Fibroblast of the conjunctiva (primary cell): Measurements from ENCODE around the gene TRMU.
"Not testable (repeated sequence)": the region's sequence is repeated elsewhere in the genome, so short reads cannot be mapped to it uniquely, and the experiment has no call there.

Experiments used
- DNase-seq: peaks from one replicate; pipeline ENCODE4 v3.0.0-alpha.2; 2010; ENCODE audit warnings: low read depth

Gene TRMU

DNA sequence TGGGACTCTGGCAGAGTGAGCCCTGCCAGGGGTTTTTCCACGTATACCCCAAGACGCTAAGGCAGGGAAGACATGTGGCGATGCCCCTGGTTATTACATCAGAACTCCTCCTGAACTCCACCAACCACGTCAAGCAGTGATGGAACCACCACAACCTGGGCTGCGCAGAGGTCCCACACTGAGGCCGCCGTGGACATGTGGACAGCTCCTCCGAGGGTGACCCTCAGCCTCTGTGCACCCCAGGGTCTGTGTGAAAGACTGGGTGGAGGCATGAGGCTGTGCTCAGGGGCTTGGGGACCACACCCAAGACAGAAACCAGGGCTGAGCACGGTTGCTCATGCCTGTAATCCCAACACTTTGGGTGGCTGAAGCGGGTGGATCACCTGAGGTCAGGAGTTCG lies 52.2 kb downstream of the TRMU start:
- DNase-seq: no peak

DNA sequence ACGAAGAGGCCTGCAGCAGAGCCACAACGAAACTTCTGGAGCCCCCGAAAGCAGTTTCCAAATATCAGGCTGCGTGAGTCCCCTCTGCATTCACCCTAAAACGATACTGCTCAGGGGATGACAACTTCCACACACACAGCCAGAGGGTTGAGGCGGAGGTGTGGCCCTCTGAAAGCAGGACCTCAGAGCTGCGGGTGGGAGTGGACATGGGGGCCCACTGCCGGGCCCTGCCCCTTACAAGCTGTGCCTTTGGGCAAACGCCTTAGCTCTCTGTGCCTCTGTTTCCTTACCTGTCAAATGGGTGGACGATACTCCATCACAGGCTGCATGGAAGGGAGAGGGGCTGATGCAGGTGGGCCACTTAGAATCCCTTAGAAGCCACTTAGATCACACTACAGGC lies 53.1 kb downstream of the TRMU start:
- no peak for DNase-seq

DNA sequence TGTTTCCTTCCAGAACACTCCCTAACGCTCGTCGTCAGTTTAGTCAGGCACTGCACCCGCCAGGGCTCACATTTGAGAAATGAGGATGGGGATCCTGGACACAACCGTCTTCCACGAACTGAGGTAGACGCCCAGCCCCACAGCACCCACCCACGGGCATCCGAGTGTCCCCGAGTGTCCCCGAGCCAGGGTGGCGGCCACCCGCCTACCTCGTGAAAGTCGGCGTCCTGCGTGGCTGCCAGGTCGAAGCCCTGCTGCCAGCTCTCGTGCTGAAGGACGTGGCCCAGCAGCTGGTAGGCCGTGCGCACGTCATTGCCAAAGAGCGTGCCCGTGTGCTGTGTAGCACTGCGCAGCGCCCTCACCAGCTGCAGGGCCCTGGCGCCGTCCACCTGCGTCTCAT lies 53.6 kb downstream of the TRMU start:
- no peak for DNase-seq

DNA sequence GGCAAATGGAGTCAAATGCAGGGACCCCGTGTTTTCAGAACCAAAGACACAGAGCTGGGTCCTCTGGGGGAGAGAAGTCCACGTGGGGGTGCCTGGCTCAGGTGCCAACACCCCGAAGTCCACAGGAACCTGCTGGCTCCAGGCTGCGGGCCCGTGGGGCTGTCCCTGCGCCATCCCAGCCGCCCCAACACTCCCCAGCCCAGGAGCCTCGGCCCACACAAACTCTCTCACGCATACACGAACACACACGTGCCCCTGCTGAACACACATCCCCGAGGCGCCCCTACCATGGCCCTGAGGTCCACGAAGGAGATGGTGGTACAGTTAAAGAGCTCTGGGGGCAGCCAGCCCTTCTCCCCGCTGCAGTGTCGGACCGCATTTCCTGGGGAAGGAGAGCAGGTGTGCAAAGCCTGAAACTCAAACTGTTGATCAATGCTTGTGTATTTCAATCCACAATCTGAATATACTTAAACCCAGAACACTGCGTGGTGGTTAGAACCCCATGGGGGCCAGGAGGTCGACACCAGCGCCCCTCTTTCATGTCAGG lies 54.7 kb downstream of the TRMU start:
- DNase-seq: no peak

DNA sequence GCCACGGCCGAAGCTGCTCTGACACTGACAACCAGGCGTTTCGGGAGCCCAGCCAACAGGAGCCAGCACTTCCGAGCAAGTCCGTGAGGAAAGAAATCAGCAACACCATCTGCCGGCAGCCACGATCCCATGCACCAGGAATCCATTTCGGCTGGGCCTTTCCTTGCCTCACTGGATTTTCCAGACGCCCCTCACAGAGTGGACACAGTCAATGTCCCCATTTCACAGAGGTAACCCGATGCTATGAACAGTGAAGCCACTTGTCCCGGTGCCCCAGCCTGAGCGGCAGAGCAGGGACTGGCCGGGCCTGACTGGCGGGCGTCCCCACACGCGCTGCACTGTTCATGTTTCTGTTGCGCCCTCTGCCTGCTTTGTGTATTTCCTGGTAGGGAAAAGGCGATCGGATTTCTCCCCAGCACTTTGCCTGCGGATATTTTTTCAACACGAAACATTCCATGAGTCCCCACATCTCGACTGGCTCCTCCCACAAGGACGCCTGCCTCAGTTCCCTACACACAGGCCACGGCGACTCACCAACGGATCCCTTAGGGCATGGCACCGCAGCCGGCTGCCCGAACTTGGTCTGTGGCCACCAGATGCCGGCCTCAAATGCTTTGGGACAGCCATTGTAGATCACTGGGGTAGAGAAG lies 55.3 kb downstream of the TRMU start:
- peak; percentile 55 for DNase-seq

DNA sequence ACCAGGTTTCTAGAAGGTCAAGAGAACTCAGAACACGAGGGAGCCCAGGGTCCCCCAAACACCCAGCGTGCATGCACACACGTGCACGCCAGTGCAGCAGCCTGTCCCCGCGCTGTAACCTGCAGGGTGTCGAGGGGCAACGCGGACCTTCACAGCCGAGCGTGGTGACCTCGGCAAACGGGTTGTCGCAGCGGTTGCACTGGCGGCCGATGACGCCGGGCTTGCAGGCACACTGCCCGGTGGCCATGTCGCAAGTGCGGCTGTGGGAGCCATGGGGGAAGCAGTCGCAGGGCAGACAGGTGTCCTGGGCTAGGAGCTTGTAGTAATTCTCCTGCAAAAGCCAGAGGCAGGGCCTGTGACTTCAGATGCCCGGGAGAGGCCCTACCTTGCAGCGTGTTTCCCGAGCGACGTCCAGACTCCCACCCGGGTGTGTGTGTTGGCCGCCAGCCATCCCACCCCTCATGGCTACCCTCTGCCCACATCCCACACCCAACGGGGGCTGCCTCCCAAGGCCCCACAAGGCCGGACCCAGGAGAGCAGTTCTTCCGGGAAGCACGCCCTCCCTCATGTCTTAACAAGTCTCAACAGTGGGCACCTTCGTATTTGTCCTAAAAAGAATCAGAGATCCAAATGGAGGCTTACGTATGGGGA lies 56.1 kb downstream of the TRMU start:
- DNase-seq: no peak

DNA sequence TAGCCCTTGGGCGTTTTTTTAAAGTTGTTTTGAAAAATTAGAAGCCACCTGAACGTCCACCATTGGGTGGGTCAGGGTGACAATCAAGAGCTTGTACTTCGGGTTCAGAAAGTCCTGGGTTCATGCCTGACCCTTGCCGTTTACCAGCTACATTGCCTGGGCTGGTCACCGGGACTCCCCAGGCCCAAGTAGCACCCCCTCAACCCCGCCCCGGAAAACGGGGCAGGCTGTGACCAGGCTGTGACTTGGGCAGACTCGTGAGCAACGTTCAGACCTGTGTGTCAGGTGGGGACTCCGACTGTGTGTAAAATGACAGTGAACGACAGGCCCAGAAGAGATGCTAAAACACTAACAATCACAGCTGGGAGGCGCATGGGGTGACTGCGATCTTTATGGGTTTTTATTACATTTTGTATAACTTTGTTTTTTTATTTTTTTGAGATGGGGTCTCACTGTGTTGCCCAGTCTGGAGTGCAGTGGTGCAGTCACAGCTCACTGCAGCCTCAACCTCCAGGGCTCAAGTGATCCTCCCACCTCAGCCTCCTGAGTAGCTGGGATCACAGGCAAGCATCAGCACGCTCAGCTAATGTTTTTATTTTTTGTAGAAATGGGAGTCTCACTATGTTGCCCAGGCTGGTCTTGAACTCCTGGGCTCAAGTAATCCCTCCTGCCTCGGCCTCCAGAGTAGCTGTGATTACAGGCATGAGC lies 56.8 kb downstream of the TRMU start:
- no peak for DNase-seq

DNA sequence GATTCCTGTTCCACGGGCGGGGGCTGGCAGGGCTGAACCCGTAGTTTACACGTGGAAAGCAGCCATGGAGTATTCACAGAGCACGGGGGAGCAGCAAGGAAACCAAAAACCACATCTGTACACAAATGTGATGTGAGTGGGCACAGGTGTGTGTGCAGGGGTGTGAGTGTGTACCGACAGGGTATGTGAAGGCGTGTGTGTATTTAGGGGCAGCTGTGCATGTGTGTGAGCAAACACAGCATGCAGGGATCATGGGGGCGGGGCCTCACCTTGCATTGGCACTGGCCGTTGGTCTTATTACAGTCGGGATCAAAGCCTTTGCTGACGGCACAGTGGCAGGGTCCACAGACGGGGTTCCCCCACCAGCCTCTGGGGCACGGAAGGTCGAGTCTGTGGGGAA lies 58.4 kb downstream of the TRMU start:
- DNase-seq: no peak

DNA sequence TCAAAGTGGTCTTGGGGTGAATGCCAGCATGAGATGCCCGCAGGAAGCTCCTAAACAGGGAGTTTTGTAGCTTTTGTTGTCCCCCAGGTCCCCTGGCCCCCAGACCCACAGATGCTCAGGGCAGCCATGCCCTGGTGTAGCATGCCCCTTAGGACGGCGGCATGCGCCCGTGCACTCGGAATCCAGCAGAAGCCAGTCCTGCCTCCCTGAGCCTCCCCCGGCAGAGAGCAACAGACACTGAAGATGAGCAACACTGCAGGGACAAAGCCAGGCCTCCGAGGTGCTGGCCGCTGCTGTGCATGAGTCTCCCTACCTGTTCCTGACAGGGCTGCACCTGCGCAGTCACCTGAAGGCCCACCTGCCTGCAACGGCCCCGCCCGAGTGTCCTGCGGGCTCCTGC lies 59.1 kb downstream of the TRMU start:
- DNase-seq: no peak

DNA sequence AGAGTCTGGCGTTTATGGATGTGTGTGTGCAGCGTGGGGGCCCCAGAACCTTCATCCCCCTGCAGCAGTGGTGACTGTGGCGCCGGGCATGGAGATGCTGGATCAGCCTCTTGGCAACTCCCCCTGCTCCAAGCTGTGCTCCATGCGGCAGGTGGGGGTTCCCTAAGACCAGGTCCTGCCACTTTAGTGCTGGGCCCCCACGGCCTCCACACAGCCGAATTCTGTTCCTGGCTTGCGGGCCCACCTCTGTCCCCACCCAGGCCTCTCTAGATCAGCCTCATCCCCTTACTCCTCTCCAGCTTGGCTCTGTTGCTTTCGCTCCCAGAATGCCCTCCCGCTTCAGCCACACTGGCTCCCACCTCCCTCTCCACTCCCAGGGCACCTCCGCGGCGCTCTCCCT lies 59.6 kb downstream of the TRMU start:
- no peak for DNase-seq

DNA sequence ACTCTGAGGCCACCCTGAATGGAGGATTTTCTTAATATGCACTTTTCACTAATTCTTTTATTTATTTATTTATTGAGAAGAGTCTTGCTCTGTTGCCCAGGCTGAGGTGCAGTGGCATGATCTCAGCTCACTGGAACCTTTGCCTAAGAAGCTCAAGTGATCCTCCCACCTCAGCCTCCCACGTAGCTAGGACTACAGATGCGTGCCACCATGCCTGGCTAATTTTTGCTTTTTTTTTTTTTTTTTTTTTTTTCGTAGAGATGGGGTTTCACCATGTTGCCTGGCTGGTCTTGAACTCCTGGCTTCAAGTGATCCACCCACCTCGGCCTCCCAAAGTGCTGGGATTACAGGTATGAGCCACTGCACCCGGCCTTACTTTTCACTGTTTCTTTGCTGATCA lies 61.5 kb downstream of the TRMU start:
- not testable (repeated sequence) for DNase-seq

DNA sequence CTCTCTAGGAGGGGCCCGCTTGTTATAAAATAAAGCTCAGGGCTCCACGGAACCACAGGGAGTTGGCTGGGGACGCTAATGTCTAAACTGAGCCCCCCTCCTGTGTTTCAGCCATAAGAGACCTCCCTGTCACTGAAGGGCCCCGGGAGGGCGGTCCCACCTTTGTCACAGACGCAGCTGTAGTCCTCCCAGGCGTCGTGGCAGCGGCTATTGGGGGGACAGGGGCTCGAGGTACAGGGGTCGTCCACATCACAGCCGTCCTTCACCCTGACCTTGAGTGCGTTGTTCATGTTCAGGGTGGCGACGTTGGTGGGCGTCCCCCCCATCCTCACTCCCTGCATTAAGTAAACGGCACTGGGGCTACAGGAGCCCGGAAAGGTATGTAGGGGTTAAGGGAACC lies 62.0 kb downstream of the TRMU start:
- DNase-seq: no peak

DNA sequence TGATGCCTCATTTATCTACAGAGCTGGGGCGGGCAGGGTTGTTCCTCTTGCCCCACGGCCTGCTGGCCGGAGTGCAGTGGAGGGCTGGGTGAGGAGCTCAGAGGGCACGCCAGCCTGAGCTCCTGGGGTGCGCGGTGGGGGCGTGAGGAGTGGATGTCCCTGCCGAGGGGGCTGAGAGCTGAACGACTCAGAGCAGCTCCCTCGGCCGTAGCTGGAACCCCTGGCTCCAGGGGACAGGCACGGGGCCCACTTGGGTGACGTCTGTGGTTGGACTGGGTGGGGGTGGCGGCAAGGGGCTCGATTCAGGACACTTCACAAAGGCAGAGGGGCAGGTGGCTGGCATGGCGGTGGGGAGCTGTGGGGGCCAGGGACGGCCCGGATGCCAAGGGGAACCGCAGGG lies 62.4 kb downstream of the TRMU start:
- no peak for DNase-seq

DNA sequence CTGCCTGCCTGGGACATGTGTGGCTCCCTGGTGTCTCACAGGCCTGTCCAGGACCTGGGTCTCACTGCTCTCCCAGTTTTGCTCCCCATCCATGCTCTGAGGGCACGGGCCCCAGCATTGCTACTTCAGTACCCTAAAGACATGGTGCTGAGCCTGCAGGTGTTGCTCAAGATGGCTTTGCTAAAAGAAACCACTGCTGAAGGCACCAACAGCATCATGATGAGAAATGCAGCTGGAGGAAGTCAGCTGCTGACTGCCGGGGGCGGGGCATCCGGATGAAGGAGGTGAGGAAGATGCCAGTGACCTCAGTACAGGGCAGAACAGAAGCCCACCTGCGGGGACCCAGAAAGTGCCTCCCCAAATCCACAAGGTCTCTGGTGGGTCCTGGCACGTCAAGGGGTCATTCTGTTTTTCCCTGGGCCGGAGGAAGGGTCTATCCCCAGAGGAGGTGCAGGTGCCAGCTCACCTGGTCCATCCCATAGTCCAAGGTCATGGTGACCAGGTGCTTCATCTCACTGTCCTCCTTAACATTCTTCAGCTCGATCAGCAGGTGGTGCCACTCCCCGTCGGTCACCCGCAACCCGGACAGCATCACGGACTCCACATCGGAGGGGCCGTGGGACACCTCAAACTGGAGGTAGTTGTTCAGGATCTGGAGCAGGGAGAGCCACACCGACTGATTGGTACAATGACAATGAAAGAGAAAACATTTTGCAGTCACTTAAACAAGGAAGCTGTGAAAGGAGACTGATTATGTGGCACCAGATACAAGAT lies 63.9 kb downstream of the TRMU start:
- DNase-seq: no peak

DNA sequence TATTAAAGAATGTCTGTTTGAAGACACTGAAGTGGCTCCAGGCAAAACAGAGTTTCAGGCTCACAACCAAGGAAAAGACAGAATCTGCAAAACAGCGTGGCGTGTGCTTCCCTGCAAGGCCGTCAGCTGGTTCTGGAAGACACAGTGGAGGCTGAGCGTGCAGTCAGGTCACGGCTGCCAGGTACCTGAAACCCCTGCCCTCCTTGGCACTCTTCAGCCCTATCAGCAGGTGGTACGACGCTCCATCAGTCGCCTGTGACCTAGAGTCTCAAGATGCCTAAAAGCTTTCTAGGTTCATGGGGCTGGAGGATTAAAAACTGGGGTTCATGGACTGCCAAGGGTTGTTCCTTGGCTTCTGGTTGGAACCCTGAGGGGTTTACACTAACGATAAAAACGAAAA lies 65.9 kb downstream of the TRMU start:
- DNase-seq: no peak

DNA sequence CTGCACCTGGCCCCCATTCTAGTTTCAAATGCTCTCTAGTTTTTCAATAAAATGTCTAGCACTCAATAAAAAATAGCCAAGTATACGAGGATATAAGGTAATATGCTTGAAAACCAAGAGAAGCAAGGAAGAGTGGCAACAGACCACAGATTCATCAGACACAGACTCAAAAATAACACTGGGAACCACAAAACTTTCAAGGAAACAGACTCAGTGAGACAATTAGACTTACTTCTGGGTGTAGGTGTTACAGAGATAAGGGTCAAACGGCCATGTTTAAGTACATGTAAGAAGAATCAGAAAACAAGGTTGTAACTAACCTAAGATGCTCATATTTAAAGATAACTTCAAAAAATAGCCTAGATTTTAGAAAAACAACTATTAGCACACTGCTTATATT lies 67.0 kb downstream of the TRMU start:
- DNase-seq: no peak

DNA sequence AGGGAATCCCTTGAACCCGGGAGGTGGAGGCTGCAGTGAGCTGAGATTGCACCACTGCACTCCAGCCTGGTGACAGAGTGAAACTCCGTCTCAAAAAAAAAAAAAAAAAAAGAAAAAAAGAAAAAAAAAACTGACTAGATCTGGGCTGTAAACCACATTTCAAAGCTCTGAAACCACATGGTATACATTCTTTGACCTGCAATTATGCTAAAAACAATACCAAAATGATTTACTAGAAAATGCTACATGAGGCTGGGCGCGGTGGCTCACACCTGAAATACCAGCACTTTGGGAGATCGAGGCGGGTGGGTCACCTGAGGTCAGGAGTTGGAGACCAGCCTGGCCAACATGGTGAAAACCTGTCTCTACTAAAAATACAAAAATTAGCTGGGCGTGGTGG lies 68.4 kb downstream of the TRMU start:
- DNase-seq: not testable (repeated sequence)

DNA sequence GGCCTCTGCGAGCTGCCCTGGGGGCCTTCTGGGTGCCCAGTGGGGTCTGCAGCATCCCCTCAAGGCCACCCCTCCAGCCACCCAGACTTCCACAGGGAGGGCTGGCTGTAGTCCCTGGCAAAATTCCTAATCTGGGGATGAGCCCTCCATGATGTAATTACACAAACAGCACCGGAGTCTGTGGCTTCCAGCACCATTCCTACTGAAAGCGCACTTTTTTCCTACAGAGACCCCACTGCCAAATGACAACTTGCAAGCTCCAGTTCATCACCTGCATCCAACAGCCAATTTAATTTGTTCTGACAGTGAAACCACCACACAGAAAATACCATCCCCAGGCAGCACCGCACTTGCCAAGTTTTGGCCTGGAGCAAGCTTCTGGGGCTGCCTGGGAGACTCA lies 70.4 kb downstream of the TRMU start:
- DNase-seq: no peak

DNA sequence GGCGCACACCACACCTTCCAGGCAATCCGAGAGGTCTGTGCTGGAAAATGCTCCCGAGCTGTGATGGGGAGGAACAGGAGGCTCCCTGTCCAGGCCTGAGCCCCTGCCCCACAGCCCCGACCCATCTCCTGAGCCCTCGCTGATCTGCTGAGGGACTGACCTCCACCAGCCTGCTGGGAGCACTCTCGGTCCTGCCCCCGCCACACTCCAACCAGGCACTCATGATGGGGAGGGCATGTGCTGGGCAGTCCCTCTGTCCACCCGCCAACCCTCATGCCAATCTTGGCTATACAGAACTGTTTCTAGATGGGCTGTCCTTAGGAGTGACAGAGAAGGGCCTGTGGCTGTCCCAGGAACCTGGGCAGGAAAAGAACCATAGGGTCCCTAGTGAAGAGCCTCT lies 70.8 kb downstream of the TRMU start:
- DNase-seq: no peak

DNA sequence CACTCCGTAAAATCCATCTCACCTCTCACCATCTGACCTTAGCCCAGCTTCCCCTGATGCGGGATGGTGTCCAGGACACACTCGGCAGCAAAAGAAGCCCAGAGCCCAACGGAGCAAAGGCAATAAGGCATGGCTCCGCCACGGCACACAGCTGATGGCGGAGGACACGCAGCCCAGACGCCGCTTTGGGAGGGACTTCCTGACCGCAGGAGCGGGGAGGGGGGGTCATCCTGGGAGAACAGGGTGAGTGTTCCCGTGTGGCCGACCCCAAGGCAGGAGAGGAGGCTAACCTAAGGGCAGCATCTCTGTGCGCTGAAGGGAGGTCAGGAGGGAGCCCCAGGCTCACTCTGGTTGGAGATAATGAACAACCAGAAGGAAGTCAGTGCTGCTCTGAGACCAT lies 71.3 kb downstream of the TRMU start:
- no peak for DNase-seq
